GM23248 (cell line): ENCODE data around the gene DBX2. TPM values are rescaled to one million over a fixed set of nuclear protein-coding genes. Genes with fewer than 3 reads are reported as not detected.
"Not testable (repeated sequence)": the region's sequence is repeated elsewhere in the genome, so short reads cannot be mapped to it uniquely, and the experiment has no call there.

Experiments
- DNase-seq: peaks from one replicate; pipeline ENCODE4 v3.0.0-alpha.2; 2015
- H2AFZ ChIP-seq: fragments of 200-600 bp; sonication (generic); 2 replicates; pipeline ENCODE4 v1.6.1; 2016; ENCODE audit warnings: antibody characterized with exemption
- H3F3A ChIP-seq: fragments of 200-600 bp; sonication (generic); 2 replicates; pipeline ENCODE4 v1.6.1; 2016; ENCODE audit warnings: mild to moderate bottlenecking, antibody characterized with exemption, mixed run types; ENCODE audit not compliant: insufficient read depth
- H3K27ac ChIP-seq: fragments of 200-600 bp; sonication (generic); 2 replicates; pipeline ENCODE4 v1.5.1; 2016; ENCODE audit warnings: mild to moderate bottlenecking
- H3K27me3 ChIP-seq: fragments of 200-600 bp; sonication (generic); replicated peaks from 2 replicates; pipeline ENCODE4 v1.6.1; 2016; ENCODE audit warnings: mild to moderate bottlenecking; ENCODE audit not compliant: insufficient read depth
- H3K36me3 ChIP-seq: fragments of 200-600 bp; sonication (generic); 2 replicates; pipeline ENCODE4 v1.6.1; 2016; ENCODE audit warnings: low read depth, mild to moderate bottlenecking
- H3K4me1 ChIP-seq: fragments of 200-600 bp; sonication (generic); 2 replicates; pipeline ENCODE4 v1.6.1; 2016; ENCODE audit warnings: mild to moderate bottlenecking; ENCODE audit not compliant: insufficient read depth
- H3K4me2 ChIP-seq: fragments of 200-600 bp; sonication (generic); one replicate; pipeline ENCODE4 v1.6.1; 2016; ENCODE audit warnings: mild to moderate bottlenecking; ENCODE audit not compliant: unreplicated experiment
- H3K4me3 ChIP-seq: fragments of 200-600 bp; sonication (generic); 2 replicates; pipeline ENCODE4 v1.5.1; 2016; ENCODE audit warnings: mild to moderate bottlenecking
- H3K79me2 ChIP-seq: fragments of 200-600 bp; sonication (generic); 2 replicates; pipeline ENCODE4 v1.6.1; 2016; ENCODE audit warnings: mild to moderate bottlenecking; ENCODE audit not compliant: insufficient read depth
- H3K9ac ChIP-seq: fragments of 200-600 bp; sonication (generic); 2 replicates; pipeline ENCODE4 v1.6.1; 2016; ENCODE audit warnings: mild to moderate bottlenecking
- H3K9me2 ChIP-seq: fragments of 200-600 bp; sonication (generic); 2 replicates; pipeline ENCODE4 v1.6.1; 2016; ENCODE audit warnings: mixed run types, mild to moderate bottlenecking, moderate library complexity; ENCODE audit not compliant: insufficient read depth
- H3K9me3 ChIP-seq: fragments of 200-600 bp; sonication (generic); one replicate; pipeline ENCODE4 v1.6.1; 2017; ENCODE audit warnings: low read depth
- H4K20me1 ChIP-seq: fragments of 200-600 bp; sonication (generic); 2 replicates; pipeline ENCODE4 v1.6.0; 2016; ENCODE audit not compliant: insufficient read depth
- EZH2 ChIP-seq: fragments of 200-600 bp; sonication (generic); IDR thresholded peaks from 2 replicates; pipeline ENCODE4 v1.6.1; 2018; ENCODE audit warnings: antibody characterized with exemption, mild to moderate bottlenecking; ENCODE audit not compliant: insufficient read depth, poor library complexity, severe bottlenecking
- EZH2phosphoT487 ChIP-seq: fragments of 200-600 bp; sonication (generic); IDR thresholded peaks from 2 replicates; pipeline ENCODE4 v1.6.1; 2018; ENCODE audit warnings: antibody characterized with exemption, moderate library complexity, mild to moderate bottlenecking, low read depth; ENCODE audit not compliant: insufficient read depth
- WGBS, 2 experiments: methylation state at CpG; one replicate each; pipeline ENCODE4 v1.1.6; 2015 to 2017; ENCODE audit warnings: low lambda C conversion rate in 2 of 2, low coverage in 1 of 2; ENCODE audit errors: missing lambda C conversion rate in 2 of 2; 5-methylcytosine and 5-hydroxymethylcytosine counted together
- in situ Hi-C: fragments of 300-500 bp; cut with MboI; formaldehyde crosslinking; loops from 2 replicates; pipeline ENCODE4 v1.15.0; 2020
- polyA plus RNA-seq: library from polyadenylated mRNA; unstranded; fragments of >200 nt; fragmentation: Nextera tagmentation; extraction: Ambion mirVana; gene quantifications from 2 replicates; pipeline ENCODE4 v1.2.1, GENCODE V29; 2016
- total RNA-seq: library from RNA; depleted of rRNA; stranded (reverse); fragments of >200 nt; shearing (Covaris generic); gene quantifications from 2 replicates; pipeline ENCODE4 v1.2.3, GENCODE V29; 2014; rRNA removed

Gene DBX2
- not detected in 2 replicates for total RNA-seq
- not detected in 2 replicates for polyA plus RNA-seq

GRCh38 chr12:45050751-45051571 lies at the start of gene DBX2:
DBX2 (minus strand) TSS chr12:45051099; CDS start chr12:45050927, 172 bp downstream.
- Histone ChIP-seq H2AFZ (peak within 1 kb of the TSS; percentile 72), H3K79me2 (no peaks in the 10 kb centered on the region), H4K20me1 (no peaks in the 10 kb centered on the region), H3K27ac (no peak within 1 kb of the TSS), H3F3A (no peaks in the 10 kb centered on the region), H3K36me3 (no peaks in the 10 kb centered on the region), H3K4me3 (peak within 1 kb of the TSS; percentile 65), H3K9me3 (no peaks in the 10 kb centered on the region), H3K4me2 (peak within 1 kb of the TSS; percentile 73), H3K27me3 (peaks cover 58% of the 10 kb centered on the region), H3K9me2 (no peaks in the 10 kb centered on the region), H3K9ac (no peak within 1 kb of the TSS), H3K4me1 (peaks cover 6% of the 10 kb centered on the region; the same call in 1 of the 2 replicates)
- WGBS, 2 experiments: 1% methylated on average over 55 to 61 of the region's 77 CpGs
- in situ Hi-C loops: no loop called here
- TF ChIP-seq EZH2 (no peak), EZH2phosphoT487 (no peak)
- DNase-seq: peak; percentile 26

GRCh38 chr12:45098766-45099165 lies 47.9 kb upstream of the DBX2 start:
- in situ Hi-C loops: no loop called here
- no peaks in the 10 kb centered on the region for H3K36me3 ChIP-seq

GRCh38 chr12:45095417-45095816 lies 44.5 kb upstream of the DBX2 start:
- in situ Hi-C loops, H3K9ac ChIP-seq, H3K79me2 ChIP-seq, H3K27me3 ChIP-seq, H2AFZ ChIP-seq, H4K20me1 ChIP-seq, DNase-seq, H3K4me2 ChIP-seq, H3K27ac ChIP-seq, H3F3A ChIP-seq, H3K4me3 ChIP-seq, H3K36me3 ChIP-seq, H3K9me2 ChIP-seq, H3K9me3 ChIP-seq, H3K4me1 ChIP-seq: not testable (repeated sequence)
- 47 to 51% methylated on average over 3 of the region's 3 CpGs for WGBS, 2 experiments

More at GRCh38 chr12:45098766-45099165, 47.9 kb upstream of the DBX2 start:
- Histone ChIP-seq H3K27me3 (no peaks in the 10 kb centered on the region), H3K4me1 (no peaks in the 10 kb centered on the region), H3F3A (no peaks in the 10 kb centered on the region), H2AFZ (no peak overlapping the region), H3K9me3 (no peaks in the 10 kb centered on the region), H4K20me1 (no peaks in the 10 kb centered on the region), H3K9ac (no peak overlapping the region), H3K4me2 (no peak overlapping the region), H3K9me2 (no peaks in the 10 kb centered on the region), H3K27ac (no peak overlapping the region), H3K79me2 (no peaks in the 10 kb centered on the region), H3K4me3 (no peak overlapping the region)
- TF ChIP-seq EZH2: no peak
- TF ChIP-seq EZH2phosphoT487: no peak
- no peak for DNase-seq
- 0% methylated on average over 2 of the region's 2 CpGs for WGBS, 2 experiments

GRCh38 chr12:45093051-45093450 lies 42.2 kb upstream of the DBX2 start:
- no peaks in the 10 kb centered on the region for H3K79me2 ChIP-seq
- H3K4me3 ChIP-seq: no peak overlapping the region
- H4K20me1 ChIP-seq: no peaks in the 10 kb centered on the region
- no peak overlapping the region for H2AFZ ChIP-seq
- H3K9me3 ChIP-seq: no peaks in the 10 kb centered on the region
- H3K4me1 ChIP-seq: no peaks in the 10 kb centered on the region
- WGBS, 2 experiments: 21 to 25% methylated on average over 5 of the region's 5 CpGs
- no peak overlapping the region for H3K27ac ChIP-seq
- no peaks in the 10 kb centered on the region for H3K36me3 ChIP-seq
- no peaks in the 10 kb centered on the region for H3K9me2 ChIP-seq
- TF ChIP-seq EZH2phosphoT487 (no peak), EZH2 (no peak)
- DNase-seq: no peak
- no peaks in the 10 kb centered on the region for H3F3A ChIP-seq
- no peak overlapping the region for H3K4me2 ChIP-seq
- in situ Hi-C loops: no loop called here
- H3K9ac ChIP-seq: no peak overlapping the region
- no peaks in the 10 kb centered on the region; the same call in 1 of the 2 replicates for H3K27me3 ChIP-seq
